A673 (cell line): ENCODE data around the gene AQP5.

Source experiments
- CTCF ChIP-seq: fragments of 300-800, 200-600 bp; sonication (generic); conservative IDR thresholded peaks from 2 replicates; pipeline ENCODE4 v1.5.1; 2017; ENCODE audit warnings: low read depth, mild to moderate bottlenecking, antibody characterized with exemption, low read length, moderate library complexity, mixed read lengths
- EZH2 ChIP-seq: fragments of 200-600 bp; sonication (generic); IDR thresholded peaks from 2 replicates; pipeline ENCODE4 v1.6.1; 2017; ENCODE audit warnings: borderline replicate concordance, low read depth, mild to moderate bottlenecking, mixed read lengths, antibody characterized with exemption, low read length; ENCODE audit not compliant: poor library complexity, severe bottlenecking

DNA sequence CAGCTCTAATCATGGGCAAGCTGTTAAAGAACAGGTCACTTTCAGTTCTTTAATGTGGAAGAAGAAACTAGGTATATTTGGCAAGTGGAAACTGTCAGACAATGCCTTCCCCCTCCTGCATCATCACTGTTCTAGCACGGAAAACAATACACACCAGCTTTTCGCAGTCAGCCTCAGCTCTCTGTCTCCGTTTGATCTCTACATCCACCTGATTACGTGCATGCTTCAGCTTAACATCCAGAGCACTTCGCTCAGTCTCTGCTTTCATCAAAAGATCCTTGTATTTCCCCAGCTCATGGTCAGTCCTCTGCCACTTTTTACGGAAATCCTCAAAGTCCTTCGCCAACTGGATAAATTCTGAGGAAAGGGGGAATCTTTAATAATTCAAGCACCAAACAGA lies 44.6 kb downstream of the AQP5 start:
- TF ChIP-seq CTCF, result no peak
- no peak for TF ChIP-seq EZH2
